8988T (cell line): Measurements from ENCODE around the gene NHEJ1.
A peak's percentile ranks its signal among the peaks of the same experiment; 100 is the strongest.
"Not testable (repeated sequence)": the region's sequence is repeated elsewhere in the genome, so short reads cannot be mapped to it uniquely, and the experiment has no call there.

Experiments used
- DNase-seq: peaks from one replicate; pipeline ENCODE4 v3.0.0; 2011

Gene NHEJ1, protein sequence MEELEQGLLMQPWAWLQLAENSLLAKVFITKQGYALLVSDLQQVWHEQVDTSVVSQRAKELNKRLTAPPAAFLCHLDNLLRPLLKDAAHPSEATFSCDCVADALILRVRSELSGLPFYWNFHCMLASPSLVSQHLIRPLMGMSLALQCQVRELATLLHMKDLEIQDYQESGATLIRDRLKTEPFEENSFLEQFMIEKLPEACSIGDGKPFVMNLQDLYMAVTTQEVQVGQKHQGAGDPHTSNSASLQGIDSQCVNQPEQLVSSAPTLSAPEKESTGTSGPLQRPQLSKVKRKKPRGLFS

DNA sequence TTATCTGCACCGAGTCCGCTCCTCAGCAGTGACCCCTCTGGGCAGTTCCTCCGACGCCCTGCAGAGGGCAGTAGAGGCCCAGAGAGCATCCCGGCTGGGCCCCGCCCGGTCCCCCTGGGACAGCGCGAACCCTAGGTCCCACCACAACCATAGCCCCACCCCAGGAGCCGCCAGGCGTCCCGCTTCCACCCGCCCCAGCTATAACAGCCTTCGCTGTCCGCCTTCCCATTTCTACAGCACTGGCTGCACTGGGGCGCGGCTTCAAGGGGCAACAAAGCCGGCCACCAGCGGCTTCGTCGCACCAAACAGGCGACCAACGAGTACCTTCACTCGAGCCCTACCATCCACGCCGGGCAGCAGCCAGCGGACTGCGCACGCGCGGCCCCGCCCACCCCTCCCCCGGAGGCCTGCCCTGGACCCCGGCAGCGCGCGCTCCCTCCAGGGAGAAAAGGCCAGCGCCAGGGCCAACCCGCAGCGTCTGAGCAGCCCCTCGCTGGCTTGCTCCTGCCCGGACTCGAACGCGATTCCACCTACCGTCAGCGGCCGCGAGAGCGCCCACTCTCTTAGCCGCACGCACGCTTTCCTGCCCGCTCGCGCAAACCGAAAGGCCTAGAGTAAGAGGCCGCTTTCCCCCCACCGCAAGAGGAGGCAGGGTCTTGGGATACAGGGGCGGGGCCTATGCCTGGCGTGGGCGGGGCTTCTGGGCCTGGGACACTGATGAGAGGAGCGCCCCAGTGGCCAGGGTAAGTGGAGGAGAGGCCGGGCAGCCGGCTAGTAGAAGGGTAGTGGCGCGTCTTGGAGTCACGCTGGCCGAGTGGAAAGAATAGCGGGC is at the start of gene NHEJ1:
TSS of gene NHEJ1 (minus strand) at position 630 of the 832 bp plus-strand sequence. CDS start 2,453 bp downstream, outside the sequence.
- DNase-seq = peak; percentile 92

DNA sequence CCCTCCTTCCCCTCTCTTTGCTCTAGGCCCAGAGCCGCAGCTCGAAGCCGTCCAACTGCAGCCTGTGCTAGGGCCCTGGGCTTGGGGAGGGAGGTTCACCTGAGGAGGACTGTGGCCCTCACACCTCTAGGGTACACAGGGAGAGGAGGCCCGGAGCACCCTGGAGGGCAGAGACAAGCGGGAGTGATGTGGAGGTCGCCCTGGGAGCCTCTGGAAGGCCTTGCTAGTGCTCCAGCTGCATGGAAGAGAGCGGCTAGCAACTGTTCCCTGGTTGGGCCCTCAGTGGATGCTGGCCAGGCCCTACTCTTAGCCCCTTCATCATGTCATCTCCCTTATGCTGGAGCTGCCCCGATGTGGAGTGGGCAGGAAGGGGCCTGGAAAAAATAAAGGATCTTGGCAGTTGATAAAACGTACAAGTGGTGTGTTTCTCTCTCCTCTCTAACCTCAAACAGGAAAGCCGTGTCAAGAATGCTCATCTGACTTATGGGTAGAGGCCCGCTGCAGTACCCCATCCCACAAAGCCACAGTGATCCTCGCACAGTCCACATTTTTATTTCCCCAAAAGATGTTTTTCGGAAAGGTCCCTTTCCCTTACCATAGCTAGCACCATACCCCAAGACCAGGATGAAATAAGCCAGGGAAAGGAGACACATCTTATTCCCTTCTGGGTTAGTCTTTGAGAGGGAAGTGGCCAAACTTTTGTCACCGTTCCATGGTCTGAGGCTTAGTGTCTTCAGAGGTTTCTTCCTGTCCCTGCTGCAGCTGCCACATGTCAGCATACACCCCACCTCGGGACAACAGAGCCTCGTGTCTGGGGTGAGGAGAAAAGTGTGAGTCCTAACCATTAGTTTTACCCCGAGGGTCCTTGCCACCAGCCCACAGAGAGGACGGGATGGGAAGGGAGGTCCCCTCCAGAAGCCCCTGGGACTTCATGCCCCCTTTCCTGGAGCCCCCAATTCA is 48.9 kb upstream of the NHEJ1 start:
- DNase-seq = no peak

DNA sequence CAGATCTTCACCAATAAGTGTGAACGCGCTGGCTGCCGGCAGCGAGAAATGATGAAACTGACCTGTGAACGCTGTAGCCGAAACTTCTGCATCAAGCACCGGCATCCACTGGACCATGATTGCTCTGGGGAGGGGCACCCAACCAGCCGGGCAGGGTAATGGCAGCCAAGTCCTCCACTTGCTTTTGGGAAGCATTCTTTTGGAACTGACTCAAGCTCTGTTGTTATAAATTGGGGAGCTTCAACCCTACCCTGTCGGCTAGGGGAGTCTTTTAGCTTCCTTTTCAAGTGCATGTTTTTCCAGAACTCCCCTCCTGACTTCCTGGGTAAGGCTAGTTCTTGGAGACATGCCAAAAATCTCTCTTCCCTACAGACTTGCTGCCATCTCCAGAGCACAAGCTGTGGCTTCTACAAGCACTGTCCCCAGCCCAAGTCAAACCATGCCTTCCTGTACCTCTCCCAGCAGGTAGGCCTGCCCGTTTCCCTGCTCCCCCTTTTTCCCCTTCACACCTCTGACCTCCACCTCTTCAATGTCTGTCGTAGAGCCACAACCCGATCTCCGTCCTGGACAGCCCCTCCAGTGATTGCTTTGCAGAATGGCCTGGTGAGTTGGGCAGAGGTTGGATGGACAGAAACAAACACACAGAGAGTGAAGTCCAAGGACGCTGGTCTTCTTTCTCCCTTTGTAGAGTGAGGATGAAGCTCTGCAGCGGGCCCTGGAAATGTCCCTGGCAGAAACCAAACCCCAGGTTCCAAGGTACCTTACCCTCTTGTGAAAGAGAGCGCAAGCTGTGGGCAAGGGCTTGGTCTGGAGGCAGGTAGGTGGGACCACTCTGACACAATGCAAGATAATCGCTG is 47.5 kb upstream of the NHEJ1 start:
- DNase-seq = no peak

DNA sequence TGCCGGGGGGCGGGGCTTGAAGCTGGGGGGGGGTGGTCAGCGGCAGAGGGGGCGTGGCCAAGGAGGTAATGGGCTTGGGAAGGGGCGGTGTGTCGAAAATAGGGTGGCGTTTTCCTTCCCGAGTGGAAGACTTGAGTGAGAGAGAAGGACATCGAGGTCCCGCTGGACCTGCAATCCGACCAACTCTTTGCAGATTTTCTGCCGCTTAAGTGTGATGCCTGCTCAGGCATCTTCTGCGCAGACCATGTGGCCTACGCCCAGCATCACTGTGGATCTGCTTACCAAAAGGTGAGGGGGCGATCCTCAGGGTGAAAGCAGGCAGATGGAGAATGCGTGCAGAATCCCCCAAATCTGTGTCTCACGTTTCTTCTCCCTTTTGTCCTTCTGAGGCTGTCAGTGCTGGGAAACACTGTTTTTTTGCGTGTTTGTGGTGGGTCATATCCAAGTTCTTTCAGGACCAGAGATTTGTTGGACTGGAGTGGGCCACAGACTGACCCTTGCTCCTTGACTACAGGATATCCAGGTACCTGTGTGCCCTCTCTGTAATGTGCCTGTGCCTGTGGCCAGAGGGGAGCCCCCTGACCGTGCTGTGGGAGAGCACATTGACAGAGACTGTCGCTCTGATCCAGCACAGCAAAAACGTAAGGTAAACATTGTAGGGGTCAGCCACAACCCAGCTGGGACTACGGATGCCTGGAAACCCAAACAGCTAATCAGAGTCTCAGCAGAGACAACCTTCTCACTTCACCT is 46.7 kb upstream of the NHEJ1 start:
- no peak for DNase-seq

DNA sequence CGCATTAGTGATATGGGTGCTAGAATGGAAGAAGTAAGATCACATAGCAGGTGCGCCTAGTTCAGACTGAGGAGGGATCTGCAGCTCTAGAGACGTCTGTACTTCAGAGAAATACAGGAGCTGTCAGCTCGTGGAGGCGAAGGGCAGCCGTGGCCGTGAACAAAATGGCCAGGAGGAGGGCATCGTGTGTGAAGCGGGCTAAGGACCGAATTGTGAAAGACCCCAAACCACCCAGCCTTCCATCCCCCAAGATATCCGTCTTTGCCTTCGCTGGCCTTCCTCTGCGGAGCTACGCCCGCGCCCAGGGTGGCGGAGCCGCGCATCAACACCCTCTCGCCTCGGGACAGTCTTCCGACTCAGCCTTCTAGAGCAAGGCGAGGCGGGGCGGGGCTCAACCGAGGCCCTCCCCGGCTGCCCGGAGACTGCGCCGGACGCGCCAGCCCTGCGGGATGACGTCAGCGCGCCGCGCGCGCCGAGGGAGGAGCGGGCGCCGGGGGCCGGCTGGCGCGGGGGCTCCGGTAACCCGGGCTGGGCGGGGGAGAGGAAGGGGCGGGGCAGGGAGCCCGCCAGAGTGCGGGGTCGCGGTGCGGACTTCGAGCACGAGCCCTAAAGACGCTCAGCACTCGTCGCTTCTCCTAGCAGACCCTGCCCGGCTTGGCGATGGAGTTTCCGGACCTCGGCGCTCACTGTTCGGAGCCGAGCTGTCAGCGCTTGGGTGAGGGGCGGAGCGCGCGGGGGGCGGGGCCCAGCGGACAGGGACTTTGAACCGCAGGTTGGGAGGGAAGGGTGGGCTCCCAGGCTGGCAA is 45.9 kb upstream of the NHEJ1 start, which contains the start of gene ZFAND2B:
TSS of gene ZFAND2B (plus strand) at position 455 of the 806 bp plus-strand sequence. CDS start at position 661, 206 bp downstream.
- DNase-seq = peak; percentile 96

DNA sequence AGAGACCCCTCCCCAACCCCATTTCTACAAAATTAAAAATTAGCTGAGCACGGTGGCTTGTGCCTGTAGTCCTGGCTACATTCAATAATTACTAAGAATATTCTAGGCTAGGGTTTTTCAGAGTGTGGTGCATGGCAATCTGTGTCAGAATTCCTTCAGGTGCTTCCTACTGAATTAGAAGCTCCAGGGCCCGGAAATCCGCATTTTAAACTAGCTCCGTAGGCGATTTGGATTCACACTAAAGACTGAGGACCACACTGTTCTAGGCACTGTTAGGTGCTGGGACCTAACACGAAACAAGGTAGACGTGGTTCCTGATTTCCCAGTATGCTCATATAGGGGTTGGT is 45.3 kb upstream of the NHEJ1 start:
- DNase-seq = no peak

DNA sequence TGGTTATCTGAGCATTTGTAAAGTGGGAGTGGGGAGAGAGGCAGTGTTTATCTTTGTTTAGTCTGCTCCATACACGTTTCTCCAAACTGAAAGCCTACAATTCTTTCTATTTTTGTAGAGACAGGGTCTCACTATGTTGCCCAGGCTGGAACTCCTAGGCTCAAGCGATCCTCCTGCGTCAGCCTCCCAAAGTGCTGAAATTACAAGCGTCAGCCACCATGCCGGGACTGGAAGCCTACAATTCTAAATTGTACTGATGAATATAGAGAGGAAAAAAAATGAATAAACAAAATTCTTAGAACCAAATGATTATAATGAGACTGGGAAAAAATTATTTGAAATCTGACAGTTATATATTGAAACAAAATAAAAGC is 44.5 kb upstream of the NHEJ1 start:
- DNase-seq = no peak

DNA sequence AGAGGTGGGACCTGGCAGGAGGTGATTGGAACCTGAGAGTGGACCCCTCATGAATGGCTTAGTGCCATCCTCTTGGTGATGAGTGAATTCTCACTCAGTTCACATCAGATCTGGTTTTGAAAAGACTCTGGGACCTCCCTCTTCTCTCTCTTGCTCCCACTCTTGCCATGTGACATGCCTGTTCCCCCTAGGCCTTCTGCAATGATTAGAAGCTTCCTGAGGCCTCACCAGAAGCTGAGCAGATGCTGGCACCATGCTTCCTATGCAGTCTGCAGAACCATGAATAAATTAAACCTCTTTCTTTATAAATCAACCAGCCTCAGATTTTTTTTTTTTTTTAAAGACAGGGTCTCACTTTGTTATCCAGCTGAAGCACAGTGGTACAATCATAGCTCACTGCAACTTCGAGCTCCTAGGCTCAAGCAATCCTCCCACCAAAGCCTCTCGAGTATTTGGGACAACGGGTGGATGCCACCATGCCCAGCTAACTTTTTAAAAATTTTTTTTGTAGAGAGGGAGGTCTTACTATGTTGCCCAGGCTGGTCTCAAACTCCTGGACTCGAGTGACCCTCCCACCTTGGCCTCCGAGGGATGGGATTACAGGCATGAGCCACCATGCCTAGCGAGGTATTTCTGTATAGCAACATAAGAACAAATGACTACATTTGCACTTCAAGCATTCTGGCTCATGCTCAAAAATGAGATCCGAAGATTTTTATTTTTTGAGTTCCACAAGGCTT is 44.0 kb upstream of the NHEJ1 start:
- DNase-seq = no peak

DNA sequence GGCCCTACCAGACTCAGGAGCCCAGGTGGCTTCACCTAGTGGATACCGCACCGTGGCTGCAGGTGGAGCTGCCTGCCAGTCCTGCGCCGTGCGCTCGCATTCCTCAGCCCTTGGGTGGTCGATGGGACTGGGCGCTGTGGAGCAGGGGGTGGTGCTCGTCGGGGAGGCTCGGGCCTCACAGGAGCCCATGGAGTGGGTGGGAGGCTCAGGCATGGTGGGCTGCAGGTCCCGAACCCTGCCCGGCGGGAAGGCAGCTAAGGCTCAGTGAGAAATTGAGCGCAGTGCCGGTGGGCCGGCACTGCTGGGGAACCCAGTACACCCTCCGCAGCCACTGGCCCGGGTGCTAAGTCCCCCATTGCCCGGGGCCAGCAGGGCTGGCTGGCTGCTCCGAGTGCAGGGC is 40.7 kb upstream of the NHEJ1 start:
- not testable (repeated sequence) for DNase-seq

DNA sequence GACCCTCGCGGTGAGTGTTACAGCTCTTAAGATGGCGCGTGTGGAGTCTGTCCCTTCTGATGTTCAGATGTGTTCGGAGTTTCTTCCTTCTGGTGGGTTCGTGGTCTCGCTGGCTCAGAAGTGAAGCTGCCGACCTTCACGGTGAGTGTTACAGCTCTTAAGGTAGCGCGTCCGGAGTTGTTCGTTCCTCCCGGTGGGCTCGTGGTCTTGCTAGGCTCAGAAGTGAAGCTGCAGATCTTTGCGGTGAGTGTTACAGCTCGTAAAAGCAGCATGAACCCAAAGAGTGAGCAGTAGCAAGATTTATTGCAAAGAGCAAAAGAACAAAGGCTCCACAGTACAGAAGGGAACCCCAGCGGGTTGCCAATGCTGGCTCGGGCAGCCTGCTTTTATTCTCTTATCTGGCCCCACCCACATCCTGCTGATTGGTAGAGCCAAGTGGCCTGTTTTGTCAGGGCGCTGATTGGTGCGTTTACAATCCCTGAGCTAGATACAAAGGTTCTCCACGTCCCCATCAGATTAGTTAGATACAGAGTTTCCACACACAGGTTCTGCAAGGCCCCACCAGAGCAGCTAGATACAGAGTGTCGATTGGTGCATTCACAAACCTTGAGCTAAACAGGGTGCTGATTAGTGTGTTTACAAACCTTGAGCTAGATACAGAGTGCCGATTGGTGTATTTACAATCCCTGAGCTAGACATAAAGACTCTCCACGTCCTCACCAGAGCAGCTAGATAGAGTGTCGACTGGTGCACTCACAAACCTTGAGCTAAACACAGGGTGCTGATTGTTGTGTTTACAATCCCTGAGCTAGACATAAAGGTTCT is 40.1 kb upstream of the NHEJ1 start:
- not testable (repeated sequence) for DNase-seq

DNA sequence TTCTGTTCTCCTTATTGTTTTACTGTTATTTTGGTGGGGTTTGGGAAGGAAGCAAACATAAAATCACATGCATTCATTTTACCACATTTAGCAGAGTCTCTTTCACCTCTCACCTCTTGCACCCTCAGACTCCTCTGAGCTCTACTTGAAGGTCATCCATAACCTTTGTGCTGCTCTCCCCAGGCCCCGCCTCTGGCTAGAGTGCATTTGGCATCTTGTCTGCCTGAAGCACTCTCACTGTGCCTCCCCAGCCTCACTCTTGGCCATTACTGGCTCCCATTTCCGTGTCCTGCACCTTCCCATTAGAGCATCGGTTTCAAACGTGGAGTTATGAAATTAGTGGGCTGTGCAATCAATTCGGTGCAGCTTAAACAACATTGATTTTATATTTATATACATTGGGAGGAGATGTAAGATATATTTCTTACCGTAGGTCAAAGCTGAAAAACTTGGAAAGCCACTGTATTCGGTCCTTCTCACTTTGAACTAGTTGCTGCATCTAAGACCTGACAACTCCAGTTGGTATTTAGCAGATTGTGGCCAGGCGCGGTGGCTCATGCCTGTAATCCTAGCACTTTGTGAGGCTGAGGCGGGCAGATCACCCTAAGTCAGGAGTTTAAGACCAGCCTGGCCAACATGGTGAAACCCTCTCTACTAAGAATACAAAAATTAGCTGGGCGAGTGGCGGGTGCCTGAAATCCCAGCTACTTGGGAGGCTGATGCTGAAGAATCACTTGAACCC is 39.0 kb upstream of the NHEJ1 start:
- DNase-seq = no peak

DNA sequence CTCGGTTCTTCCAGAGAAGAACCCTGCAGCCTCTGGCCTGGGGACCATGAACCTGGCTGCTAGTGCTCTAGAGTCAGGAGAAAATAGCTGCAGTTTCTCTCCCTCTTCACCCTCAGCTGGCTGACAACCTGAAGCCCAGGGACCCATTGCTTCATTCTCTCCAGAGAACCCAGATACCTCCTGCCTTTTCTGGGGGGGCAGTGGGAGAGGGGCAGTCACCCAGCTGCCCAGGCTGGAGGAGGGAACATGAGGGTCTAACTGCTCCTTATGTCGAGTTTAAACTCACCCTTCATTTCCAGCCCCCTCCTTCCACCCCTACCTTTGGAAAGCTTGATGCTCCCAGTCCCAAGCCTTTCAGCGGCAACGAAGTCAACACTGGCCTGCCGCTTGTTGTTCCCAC is 38.4 kb upstream of the NHEJ1 start:
- DNase-seq = no peak

DNA sequence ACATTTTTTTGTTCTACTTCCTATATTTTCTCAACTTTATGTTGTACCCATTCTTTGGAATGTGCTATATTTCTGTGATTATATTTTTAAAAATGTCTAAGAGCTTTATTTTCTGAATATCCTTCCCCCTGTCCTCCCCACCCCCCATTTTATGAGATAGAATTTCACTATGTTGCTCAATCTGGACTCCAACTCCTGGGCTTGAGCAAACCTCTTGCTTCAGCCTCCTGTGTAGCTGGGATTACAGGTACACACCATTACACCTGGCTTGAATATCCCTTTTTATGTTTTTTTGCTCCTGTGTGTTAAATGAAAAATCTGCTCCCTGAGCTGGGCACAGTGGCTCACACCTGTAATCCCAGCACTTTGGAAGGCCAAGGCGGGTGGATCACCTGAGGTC is 36.8 kb upstream of the NHEJ1 start:
- no peak for DNase-seq

DNA sequence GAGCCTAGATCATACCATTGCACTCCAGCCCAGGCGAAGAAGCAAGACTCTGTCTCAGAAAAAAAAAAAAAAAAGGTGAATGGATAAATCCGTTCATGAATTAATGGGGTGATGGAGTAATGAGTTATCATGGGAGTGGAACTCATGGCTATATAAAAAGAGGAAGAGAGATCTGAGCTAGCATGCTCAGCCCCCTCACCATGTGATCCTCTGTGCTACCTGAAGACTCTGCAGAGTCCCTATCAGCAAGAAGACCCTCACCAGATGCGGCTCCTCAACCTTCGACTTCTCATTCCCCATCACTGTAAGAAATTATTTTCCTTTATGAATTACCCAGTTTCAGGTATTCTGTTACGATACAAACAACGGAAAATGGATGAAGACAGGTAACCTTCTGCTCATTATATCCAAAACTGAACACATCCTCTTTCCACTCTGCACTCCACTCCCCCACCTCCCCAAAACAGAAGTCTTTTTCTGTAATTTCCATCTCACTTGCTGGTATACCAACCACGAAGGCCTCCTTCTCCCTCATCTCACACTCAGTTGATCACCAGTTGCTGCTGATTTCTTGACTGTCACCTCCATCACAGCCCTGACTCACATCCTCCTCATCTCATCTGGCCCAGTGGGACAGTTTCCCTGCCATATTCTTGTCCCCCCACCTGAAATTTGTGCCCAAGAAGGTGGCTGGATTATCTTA is 26.3 kb upstream of the NHEJ1 start:
- no peak for DNase-seq

DNA sequence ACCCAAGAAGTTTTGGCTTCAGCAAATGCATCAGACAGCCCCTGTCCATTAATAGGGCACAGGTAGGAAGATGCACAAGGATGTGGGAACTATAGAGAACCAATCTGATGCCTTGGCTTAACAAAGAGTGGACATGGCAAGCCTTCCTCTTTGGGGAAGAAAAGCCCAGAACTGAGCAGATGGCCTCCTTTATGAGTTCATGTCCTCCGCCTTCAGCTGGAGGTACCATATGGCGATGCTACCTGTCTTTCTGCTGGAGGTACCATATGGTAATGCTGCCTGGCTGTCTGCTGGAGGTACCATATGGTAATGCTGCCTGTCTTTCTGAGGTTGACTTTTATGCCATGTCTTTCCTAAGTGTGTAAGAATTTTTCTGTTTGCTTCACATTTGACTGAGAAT is 23.5 kb upstream of the NHEJ1 start:
- no peak for DNase-seq

DNA sequence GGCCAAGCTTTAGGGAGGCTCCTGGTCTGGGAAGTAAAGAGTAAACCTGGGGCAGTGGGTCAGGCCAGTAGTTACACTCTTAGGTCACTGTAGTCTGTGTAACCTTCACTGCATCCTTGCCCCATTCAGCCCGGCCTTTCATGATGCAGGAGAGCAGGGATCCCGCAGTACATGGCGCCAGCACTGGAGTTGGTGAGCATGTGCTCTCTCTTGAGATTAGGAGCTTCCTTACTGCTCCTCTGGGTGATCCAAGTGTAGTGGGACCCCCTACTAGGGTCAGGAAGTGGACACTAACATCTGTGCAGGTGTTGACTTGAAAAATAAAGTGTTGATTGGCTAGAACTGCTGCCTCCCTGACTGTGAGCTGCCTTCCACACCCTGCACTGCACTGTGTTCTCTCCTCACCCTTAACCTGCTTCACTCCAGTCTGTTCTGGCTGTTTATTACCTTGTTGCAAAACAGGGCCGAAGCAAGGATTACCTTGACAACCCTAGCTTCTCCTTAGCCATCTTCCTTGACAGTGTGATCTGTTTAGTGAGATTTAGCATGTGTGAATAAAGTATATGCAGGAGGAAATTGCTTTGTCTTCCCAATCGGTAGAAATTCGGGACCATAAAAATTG is 22.6 kb upstream of the NHEJ1 start:
- no peak for DNase-seq
